ENCODE results near the gene KRT77. TPM values are rescaled to one million over a fixed set of nuclear protein-coding genes. Genes with fewer than 3 reads are reported as not detected.

KRT77 gene
- total RNA-seq, 2 experiments from 2014 or later, result not detected

DNA sequence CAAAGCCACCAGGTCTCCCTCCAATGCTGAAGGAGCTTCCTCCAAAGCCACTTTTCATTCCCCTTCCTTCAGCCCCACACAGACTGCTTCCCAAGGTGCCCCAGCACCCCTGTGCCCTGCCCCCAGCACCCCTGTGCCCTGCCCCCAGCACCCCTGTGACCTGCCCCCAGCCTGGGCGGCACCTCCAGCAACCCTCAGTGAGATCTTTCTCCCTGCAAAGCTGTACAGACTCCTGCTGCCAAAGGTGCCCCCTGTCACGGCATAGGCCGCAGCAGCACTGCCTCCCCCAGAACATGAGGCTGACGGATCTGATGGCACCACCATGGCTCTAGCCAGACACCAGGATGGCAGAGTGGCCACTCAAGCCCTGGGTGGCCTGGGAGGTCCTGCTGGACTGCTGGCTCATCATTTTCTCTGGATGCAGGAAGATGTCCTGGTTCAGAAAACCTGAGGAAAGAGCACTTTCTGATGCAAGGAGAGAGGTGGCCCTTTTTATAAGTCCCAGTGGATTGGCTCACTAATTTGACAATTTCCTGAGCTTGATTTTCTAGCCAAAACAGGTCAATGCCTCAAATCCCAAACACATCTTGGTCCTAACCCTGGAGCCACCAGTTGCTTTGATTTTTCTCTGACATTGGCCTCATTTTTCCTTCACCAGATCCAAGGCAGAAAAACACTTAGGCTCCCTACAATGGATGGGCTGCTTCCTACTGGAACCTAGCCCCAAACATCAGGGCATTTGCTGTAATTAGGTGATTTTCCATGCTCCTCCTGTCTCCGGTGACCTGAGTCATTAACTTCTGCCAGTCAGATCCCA is 32.7 kb upstream of the KRT77 start:
- CTCF ChIA-PET, result no interaction called here
- DNase-seq (no peak), ATAC-seq (no peak)
- Mint-ChIP-seq H3K4me1 (no peaks in the 10 kb centered on the region), H3K9me3 (ENCODE audit: low read depth) (no peaks in the 10 kb centered on the region), H3K27ac (no peak overlapping the region), H3K27me3 (peaks cover 8% of the 10 kb centered on the region), H3K36me3 (no peaks in the 10 kb centered on the region), H3K4me3 (no peak overlapping the region)

GRCh38 chr12:52735106-52735505 is 31.8 kb upstream of the KRT77 start:
- Mint-ChIP-seq H3K4me3 (no peak overlapping the region), H3K36me3 (no peaks in the 10 kb centered on the region), H3K4me1 (no peaks in the 10 kb centered on the region), H3K27me3 (peaks cover 6% of the 10 kb centered on the region), H3K27ac (no peak overlapping the region), H3K9me3 (ENCODE audit: low read depth) (no peaks in the 10 kb centered on the region)
- CTCF ChIA-PET, result interaction anchor here (1.3 kb wide), 1 partner anchor 135 kb away, joined by 5 read pairs; no protein-coding TSS in a partner anchor
- DNase-seq (no peak), ATAC-seq (no peak)

GRCh38 chr12:52730793-52731192 is 27.5 kb upstream of the KRT77 start:
- Mint-ChIP-seq H3K36me3 (no peaks in the 10 kb centered on the region), H3K9me3 (ENCODE audit: low read depth) (no peaks in the 10 kb centered on the region), H3K27me3 (peaks cover 10% of the 10 kb centered on the region), H3K4me1 (no peaks in the 10 kb centered on the region), H3K4me3 (no peak overlapping the region), H3K27ac (no peak overlapping the region)
- no peak for DNase-seq
- CTCF ChIA-PET, result no interaction called here
- ATAC-seq, result no peak

- Mint-ChIP-seq H3K27me3 (peaks cover 10% of the 10 kb centered on the region), H3K27ac (no peak overlapping the region), H3K4me1 (no peaks in the 10 kb centered on the region), H3K36me3 (no peaks in the 10 kb centered on the region), H3K9me3 (ENCODE audit: low read depth) (no peaks in the 10 kb centered on the region), H3K4me3 (no peak overlapping the region)
- ATAC-seq (no peak), DNase-seq (no peak)
- CTCF ChIA-PET, result no interaction called here
Measured at GRCh38 chr12:52730383-52730782, 27.1 kb upstream of the KRT77 start.

GRCh38 chr12:52729147-52729546 is 25.8 kb upstream of the KRT77 start:
- DNase-seq (no peak), ATAC-seq (no peak)
- peaks cover 10% of the 10 kb centered on the region for H3K27me3 Mint-ChIP-seq
- H3K36me3 Mint-ChIP-seq, result no peaks in the 10 kb centered on the region
- H3K9me3 Mint-ChIP-seq (ENCODE audit: low read depth), result no peaks in the 10 kb centered on the region
- CTCF ChIA-PET, result interaction anchor here (0.6 kb wide), 1 partner anchor 18 kb away, joined by 3 read pairs; no protein-coding TSS in a partner anchor
- no peak overlapping the region for H3K4me3 Mint-ChIP-seq
- no peak overlapping the region for H3K27ac Mint-ChIP-seq
- H3K4me1 Mint-ChIP-seq, result no peaks in the 10 kb centered on the region

GRCh38 chr12:52728374-52728773 is 25.1 kb upstream of the KRT77 start:
- no peak overlapping the region for H3K27ac Mint-ChIP-seq
- no peak for ATAC-seq
- no peak for DNase-seq
- H3K9me3 Mint-ChIP-seq (ENCODE audit: low read depth), result no peaks in the 10 kb centered on the region
- H3K36me3 Mint-ChIP-seq, result no peaks in the 10 kb centered on the region
- H3K27me3 Mint-ChIP-seq, result peaks cover 10% of the 10 kb centered on the region
- no peak overlapping the region for H3K4me3 Mint-ChIP-seq
- CTCF ChIA-PET, result no interaction called here
- H3K4me1 Mint-ChIP-seq, result no peaks in the 10 kb centered on the region

DNA sequence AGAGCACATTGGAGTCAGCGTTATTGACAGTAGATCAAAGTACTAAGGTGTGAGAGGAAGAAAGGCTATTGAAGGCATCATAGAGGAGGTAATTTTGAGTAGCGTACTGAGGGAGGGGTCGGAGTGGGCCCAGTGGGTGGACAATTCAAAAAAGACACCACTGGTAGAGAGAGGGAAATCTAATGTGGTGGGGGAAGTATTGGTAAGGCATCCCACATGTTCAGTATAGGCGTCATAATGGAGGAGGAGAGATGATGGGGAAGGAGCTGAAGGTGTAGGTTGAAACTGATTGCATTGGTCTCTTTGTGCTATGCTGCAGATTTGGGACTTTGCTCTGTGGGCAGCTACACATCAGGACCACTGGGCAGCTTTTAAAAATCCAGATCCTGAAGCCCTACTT is 23.7 kb upstream of the KRT77 start:
- Mint-ChIP-seq H3K27me3 (peaks cover 13% of the 10 kb centered on the region), H3K4me3 (no peak overlapping the region), H3K4me1 (no peaks in the 10 kb centered on the region), H3K27ac (no peak overlapping the region), H3K36me3 (no peaks in the 10 kb centered on the region), H3K9me3 (ENCODE audit: low read depth) (no peaks in the 10 kb centered on the region)
- ATAC-seq (no peak), DNase-seq (no peak)
- CTCF ChIA-PET, result no interaction called here

GRCh38 chr12:52726451-52726850 is 23.1 kb upstream of the KRT77 start:
- DNase-seq, result no peak
- no peaks in the 10 kb centered on the region for H3K4me1 Mint-ChIP-seq
- CTCF ChIA-PET, result no interaction called here
- peaks cover 16% of the 10 kb centered on the region for H3K27me3 Mint-ChIP-seq
- no peak overlapping the region for H3K4me3 Mint-ChIP-seq
- no peaks in the 10 kb centered on the region for H3K9me3 Mint-ChIP-seq (ENCODE audit: low read depth)
- H3K36me3 Mint-ChIP-seq, result no peaks in the 10 kb centered on the region
- H3K27ac Mint-ChIP-seq, result no peak overlapping the region
- ATAC-seq, result no peak

DNA sequence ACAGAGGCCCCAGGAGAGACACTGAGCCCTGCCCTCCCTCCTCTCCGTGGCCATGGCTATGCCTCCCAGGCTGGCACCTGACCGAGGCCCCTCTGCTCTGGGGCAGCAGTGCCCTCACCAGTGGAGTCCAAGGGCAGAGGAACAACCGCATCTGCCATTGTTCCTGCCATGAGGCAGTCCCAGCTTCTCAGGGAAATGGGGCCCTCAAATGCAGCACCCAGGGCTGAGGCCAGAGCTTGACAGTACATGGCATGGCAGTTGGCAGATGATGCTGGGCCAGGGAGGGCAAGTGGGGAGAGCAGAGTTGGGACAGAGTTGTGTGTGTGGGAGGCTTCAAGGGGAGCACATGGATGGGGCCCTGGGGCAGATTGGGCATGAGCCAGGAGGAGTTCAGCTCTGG is 21.1 kb upstream of the KRT77 start:
- no peak overlapping the region for H3K4me3 Mint-ChIP-seq
- ATAC-seq (no peak), DNase-seq (no peak)
- H3K27me3 Mint-ChIP-seq, result peaks cover 16% of the 10 kb centered on the region
- no peaks in the 10 kb centered on the region for H3K9me3 Mint-ChIP-seq (ENCODE audit: low read depth)
- no peaks in the 10 kb centered on the region for H3K36me3 Mint-ChIP-seq
- CTCF ChIA-PET, result no interaction called here
- no peak overlapping the region for H3K27ac Mint-ChIP-seq
- H3K4me1 Mint-ChIP-seq, result no peaks in the 10 kb centered on the region

- Mint-ChIP-seq H3K4me3 (no peak overlapping the region), H3K27ac (no peak overlapping the region), H3K36me3 (no peaks in the 10 kb centered on the region), H3K9me3 (ENCODE audit: low read depth) (no peaks in the 10 kb centered on the region), H3K4me1 (no peaks in the 10 kb centered on the region), H3K27me3 (peaks cover 13% of the 10 kb centered on the region)
- CTCF ChIA-PET, result interaction anchor here (2.0 kb wide), 1 partner anchor 157 kb away, joined by 6 read pairs; no protein-coding TSS in a partner anchor
- ATAC-seq (no peak), DNase-seq (no peak)
Measured at GRCh38 chr12:52722680-52723079, 19.4 kb upstream of the KRT77 start.

DNA sequence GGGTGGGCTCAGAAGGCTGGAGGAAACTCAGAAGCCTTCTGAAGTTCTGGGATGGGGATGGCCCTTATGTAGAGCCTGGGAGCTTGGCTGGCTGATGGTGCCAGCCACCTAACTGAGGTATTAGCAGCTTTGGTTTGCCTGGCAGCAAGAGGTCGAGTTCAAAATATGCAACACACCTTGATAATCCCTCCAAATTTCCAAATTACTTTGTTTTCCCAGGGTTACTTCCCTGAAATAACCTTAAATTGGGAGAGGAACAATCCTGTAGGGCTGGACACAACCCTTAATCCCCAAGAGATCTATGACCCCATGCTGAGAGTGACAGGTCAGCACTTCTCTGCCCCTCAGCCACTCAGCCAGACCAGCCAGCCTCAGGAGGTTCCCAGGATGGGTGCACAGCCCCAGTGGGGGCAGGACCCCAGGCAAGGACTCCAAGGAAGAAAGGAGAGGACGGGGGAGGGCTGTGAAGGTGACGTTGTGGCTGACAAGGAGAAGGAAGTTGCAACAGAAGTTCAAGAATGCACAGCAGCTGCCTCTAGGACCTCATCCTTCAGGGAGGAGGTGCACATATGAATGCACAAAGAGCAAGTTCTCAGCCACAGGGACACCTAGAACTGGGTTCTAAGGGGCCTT is 18.6 kb upstream of the KRT77 start:
- ATAC-seq (no peak), DNase-seq (no peak)
- H3K9me3 Mint-ChIP-seq (ENCODE audit: low read depth), result no peaks in the 10 kb centered on the region
- peaks cover 17% of the 10 kb centered on the region for H3K27me3 Mint-ChIP-seq
- CTCF ChIA-PET, result interaction anchor here (2.0 kb wide), 1 partner anchor 158 kb away, joined by 6 read pairs; no protein-coding TSS in a partner anchor
- no peak overlapping the region for H3K27ac Mint-ChIP-seq
- no peak overlapping the region for H3K4me3 Mint-ChIP-seq
- no peaks in the 10 kb centered on the region for H3K36me3 Mint-ChIP-seq
- H3K4me1 Mint-ChIP-seq, result no peaks in the 10 kb centered on the region

DNA sequence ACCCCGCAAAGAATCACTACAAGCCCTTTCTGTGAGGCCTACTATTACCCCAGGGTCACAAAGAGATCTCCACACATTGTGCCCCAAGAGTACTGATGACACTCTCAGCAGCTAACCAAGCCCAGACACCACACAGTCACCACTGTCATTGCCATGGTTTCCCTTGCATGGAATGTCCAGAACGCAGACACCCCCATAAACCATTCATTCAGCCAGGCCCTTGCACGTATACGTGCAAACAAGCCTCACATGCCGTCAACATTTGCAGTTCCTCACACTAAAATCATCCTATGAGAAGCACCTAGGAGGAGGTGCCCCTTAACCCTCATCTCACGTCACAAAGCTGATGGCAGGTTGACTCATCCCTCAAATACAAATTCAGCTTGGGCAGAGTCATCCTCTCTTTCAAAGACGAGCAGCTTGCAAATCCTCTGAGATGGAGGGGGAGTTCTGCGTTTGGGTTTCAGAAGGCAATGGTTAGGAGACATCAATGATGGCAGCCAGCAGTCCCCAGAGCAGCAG is 17.1 kb upstream of the KRT77 start:
- CTCF ChIA-PET, result interaction anchor here (0.8 kb wide), 1 partner anchor 11 kb away, joined by 3 read pairs; no protein-coding TSS in a partner anchor
- H3K36me3 Mint-ChIP-seq, result no peaks in the 10 kb centered on the region
- H3K4me1 Mint-ChIP-seq, result no peaks in the 10 kb centered on the region
- H3K4me3 Mint-ChIP-seq, result no peak overlapping the region
- DNase-seq, result no peak
- H3K27me3 Mint-ChIP-seq, result peaks cover 28% of the 10 kb centered on the region
- no peak overlapping the region for H3K27ac Mint-ChIP-seq
- ATAC-seq, result no peak
- no peaks in the 10 kb centered on the region for H3K9me3 Mint-ChIP-seq (ENCODE audit: low read depth)

- CTCF ChIA-PET, result interaction anchor here (1.3 to 3.0 kb wide), 3 partner anchors 131 to 344 kb away, joined by 3 to 9 read pairs (median 3); no protein-coding TSS in a partner anchor
- no peak overlapping the region for H3K27ac Mint-ChIP-seq
- no peaks in the 10 kb centered on the region for H3K36me3 Mint-ChIP-seq
- no peaks in the 10 kb centered on the region for H3K4me1 Mint-ChIP-seq
- H3K9me3 Mint-ChIP-seq (ENCODE audit: low read depth), result no peaks in the 10 kb centered on the region
- no peak for ATAC-seq
- no peak overlapping the region for H3K4me3 Mint-ChIP-seq
- H3K27me3 Mint-ChIP-seq, result peaks cover 53% of the 10 kb centered on the region
- no peak for DNase-seq
Measured at GRCh38 chr12:52716061-52716460, 12.7 kb upstream of the KRT77 start.

- Mint-ChIP-seq H3K27ac (no peak overlapping the region), H3K36me3 (no peaks in the 10 kb centered on the region), H3K4me3 (no peak overlapping the region), H3K27me3 (peaks cover 53% of the 10 kb centered on the region), H3K9me3 (ENCODE audit: low read depth) (no peaks in the 10 kb centered on the region), H3K4me1 (no peaks in the 10 kb centered on the region)
- CTCF ChIA-PET, result interaction anchor here (0.9 to 3.0 kb wide), 3 partner anchors 130 to 165 kb away, joined by 3 to 9 read pairs (median 3); no protein-coding TSS in a partner anchor
- no peak for DNase-seq
- no peak for ATAC-seq
Measured at GRCh38 chr12:52715416-52715815, 12.1 kb upstream of the KRT77 start.
